ENCODE results near the gene CLSTN2. TPM values are rescaled to one million over a fixed set of nuclear protein-coding genes. Genes with fewer than 3 reads are reported as not detected.

The CLSTN2 gene
- total and polyA plus RNA-seq, 2 experiments from 2014 or later, result 23.0 to 27.0 TPM

DNA sequence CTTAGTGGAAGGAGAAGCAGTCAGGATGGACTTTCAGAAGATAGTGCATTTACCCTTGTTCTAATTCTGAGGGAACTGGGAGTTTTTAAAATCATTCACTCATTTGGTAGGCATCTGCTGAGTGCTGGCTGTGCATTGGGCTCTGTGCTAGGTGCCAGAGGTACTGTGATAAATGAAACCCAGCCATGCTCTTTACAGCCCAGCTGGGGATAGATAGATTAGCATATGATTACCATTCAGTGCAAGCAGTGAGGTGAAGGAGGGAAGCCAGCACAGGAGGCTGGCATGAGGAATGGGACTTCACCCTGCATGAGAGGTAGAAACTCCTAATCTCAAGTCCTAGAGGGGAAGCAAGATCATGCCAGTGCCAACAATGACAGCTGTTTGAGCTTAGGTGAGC is 381.0 kb downstream of the CLSTN2 start:
- H3K27me3 ChIP-seq, result no peaks in the 10 kb centered on the region
- no peaks in the 10 kb centered on the region for H4K20me1 ChIP-seq (ENCODE audit: insufficient read depth, poor library complexity, severe bottlenecking)
- no peak overlapping the region for H3K27ac ChIP-seq
- H3K4me2 ChIP-seq, result no peak overlapping the region
- no peak for DNase-seq (ENCODE audit: low spot score)
- no peaks in the 10 kb centered on the region for H3K79me2 ChIP-seq
- no peak for TF ChIP-seq EZH2phosphoT487 (IDR thresholded peaks at IDR 0.05; ENCODE audit: low read depth, severe bottlenecking, unreplicated experiment)
- TF ChIP-seq, protein P1, sequence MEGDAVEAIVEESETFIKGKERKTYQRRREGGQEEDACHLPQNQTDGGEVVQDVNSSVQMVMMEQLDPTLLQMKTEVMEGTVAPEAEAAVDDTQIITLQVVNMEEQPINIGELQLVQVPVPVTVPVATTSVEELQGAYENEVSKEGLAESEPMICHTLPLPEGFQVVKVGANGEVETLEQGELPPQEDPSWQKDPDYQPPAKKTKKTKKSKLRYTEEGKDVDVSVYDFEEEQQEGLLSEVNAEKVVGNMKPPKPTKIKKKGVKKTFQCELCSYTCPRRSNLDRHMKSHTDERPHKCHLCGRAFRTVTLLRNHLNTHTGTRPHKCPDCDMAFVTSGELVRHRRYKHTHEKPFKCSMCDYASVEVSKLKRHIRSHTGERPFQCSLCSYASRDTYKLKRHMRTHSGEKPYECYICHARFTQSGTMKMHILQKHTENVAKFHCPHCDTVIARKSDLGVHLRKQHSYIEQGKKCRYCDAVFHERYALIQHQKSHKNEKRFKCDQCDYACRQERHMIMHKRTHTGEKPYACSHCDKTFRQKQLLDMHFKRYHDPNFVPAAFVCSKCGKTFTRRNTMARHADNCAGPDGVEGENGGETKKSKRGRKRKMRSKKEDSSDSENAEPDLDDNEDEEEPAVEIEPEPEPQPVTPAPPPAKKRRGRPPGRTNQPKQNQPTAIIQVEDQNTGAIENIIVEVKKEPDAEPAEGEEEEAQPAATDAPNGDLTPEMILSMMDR (IDR thresholded peaks at IDR 0.05; ENCODE audit: poor library complexity), result no peak
- TF ChIP-seq EZH2 (IDR thresholded peaks at IDR 0.05; ENCODE audit: borderline replicate concordance), result no peak
- H3K4me3 ChIP-seq, result no peak overlapping the region
- H3K9me3 ChIP-seq (ENCODE audit: low read depth), result no peaks in the 10 kb centered on the region
- H3K9me2 ChIP-seq (replicated peaks; ENCODE audit: insufficient read depth), result no peaks in the 10 kb centered on the region
- no peak overlapping the region for H2AFZ ChIP-seq
- no peaks in the 10 kb centered on the region for H3K4me1 ChIP-seq (ENCODE audit: insufficient read depth)
- H3K36me3 ChIP-seq (replicated peaks; ENCODE audit: insufficient read depth, low read depth), result no peaks in the 10 kb centered on the region

DNA sequence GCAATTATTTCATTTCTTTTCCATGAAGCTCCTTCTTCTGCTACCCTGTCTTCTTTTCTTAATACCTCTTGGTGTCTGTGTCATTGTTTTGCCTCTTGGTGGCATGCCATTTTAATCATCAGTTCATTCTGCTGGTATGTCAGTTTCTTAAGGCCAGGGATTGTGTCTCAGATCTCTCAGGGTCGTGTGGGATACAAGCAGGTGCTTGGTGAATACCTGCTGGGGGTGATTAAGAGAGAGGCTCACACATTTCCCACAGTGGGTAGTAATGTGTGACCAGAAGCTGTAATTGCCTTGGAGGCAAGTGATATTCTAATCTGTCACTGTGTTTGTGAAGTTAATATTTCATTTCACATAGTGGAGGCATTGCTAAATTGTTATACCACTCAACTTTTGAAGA is 381.5 kb downstream of the CLSTN2 start:
- Histone ChIP-seq H3K27me3 (no peaks in the 10 kb centered on the region), H3K4me1 (ENCODE audit: insufficient read depth) (no peaks in the 10 kb centered on the region), H4K20me1 (ENCODE audit: insufficient read depth, poor library complexity, severe bottlenecking) (no peaks in the 10 kb centered on the region), H2AFZ (no peak overlapping the region), H3K36me3 (replicated peaks; ENCODE audit: insufficient read depth, low read depth) (no peaks in the 10 kb centered on the region), H3K79me2 (no peaks in the 10 kb centered on the region), H3K9me3 (ENCODE audit: low read depth) (no peaks in the 10 kb centered on the region), H3K9me2 (replicated peaks; ENCODE audit: insufficient read depth) (no peaks in the 10 kb centered on the region), H3K4me2 (no peak overlapping the region), H3K4me3 (no peak overlapping the region), H3K27ac (no peak overlapping the region)
- no peak for DNase-seq (ENCODE audit: low spot score)
- WGBS (ENCODE audit: low lambda C conversion rate, missing lambda C conversion rate), result 43% methylated on average over 1 of the region's 1 CpG
- TF ChIP-seq EZH2 (IDR thresholded peaks at IDR 0.05; ENCODE audit: borderline replicate concordance) (no peak), EZH2phosphoT487 (IDR thresholded peaks at IDR 0.05; ENCODE audit: low read depth, severe bottlenecking, unreplicated experiment) (no peak)
- TF ChIP-seq, protein P1 (IDR thresholded peaks at IDR 0.05; ENCODE audit: poor library complexity), result no peak

DNA sequence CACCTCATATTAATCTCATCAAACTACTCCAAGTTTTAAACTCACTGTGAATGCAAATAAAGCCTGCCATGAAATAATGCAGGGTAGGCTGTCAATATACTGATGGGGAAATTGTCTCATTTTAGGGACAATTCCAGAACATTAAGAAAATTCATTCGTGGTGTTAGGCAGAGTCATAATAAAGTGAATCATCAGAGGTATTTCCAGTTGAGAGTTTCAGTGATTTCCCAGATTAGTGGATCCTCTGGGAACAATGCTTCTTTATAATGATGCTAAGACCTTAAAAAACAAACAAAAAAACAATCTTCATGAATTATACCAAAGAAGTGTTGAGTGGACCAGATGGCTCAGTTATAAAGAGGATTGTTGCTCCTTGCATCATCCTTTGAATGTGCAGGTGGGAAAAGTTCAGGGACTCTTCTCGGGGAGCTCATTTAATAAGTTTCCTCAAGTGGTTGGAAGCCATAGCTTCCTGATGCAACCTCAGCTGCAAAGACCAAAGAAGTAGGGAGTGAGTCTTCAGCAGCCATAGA is 381.9 kb downstream of the CLSTN2 start:
- H3K79me2 ChIP-seq, result no peaks in the 10 kb centered on the region
- no peaks in the 10 kb centered on the region for H3K27me3 ChIP-seq
- H3K4me1 ChIP-seq (ENCODE audit: insufficient read depth), result no peaks in the 10 kb centered on the region
- no peak overlapping the region for H3K27ac ChIP-seq
- H3K36me3 ChIP-seq (replicated peaks; ENCODE audit: insufficient read depth, low read depth), result no peaks in the 10 kb centered on the region
- no peaks in the 10 kb centered on the region for H4K20me1 ChIP-seq (ENCODE audit: insufficient read depth, poor library complexity, severe bottlenecking)
- H3K4me2 ChIP-seq, result no peak overlapping the region
- no peak overlapping the region for H3K4me3 ChIP-seq
- 85% methylated on average over 2 of the region's 2 CpGs for WGBS (ENCODE audit: low lambda C conversion rate, missing lambda C conversion rate)
- H3K9me2 ChIP-seq (replicated peaks; ENCODE audit: insufficient read depth), result no peaks in the 10 kb centered on the region
- TF ChIP-seq, protein P1 (IDR thresholded peaks at IDR 0.05; ENCODE audit: poor library complexity), result no peak
- no peak for TF ChIP-seq EZH2phosphoT487 (IDR thresholded peaks at IDR 0.05; ENCODE audit: low read depth, severe bottlenecking, unreplicated experiment)
- TF ChIP-seq EZH2 (IDR thresholded peaks at IDR 0.05; ENCODE audit: borderline replicate concordance), result no peak
- DNase-seq (ENCODE audit: low spot score), result no peak
- H3K9me3 ChIP-seq (ENCODE audit: low read depth), result no peaks in the 10 kb centered on the region
- H2AFZ ChIP-seq, result no peak overlapping the region

DNA sequence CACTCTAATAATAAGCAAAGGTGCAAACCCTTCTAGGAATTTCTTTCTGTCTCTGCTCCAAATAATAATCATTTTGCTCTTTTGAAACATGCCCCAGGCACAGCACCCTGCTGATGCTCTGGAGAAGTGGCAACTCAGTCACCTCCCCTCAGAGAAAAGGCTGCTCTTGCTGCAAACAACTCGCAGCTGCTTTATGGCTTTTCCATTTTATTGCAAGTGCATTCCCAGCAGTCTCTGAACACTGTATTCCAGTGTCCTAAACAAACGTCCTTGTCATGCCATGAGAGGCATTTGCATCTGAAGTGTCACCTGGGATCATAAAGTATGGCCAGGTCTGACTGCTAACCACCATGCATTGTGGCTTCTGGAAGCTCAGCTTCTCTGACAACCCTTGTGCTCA is 384.8 kb downstream of the CLSTN2 start:
- Histone ChIP-seq H3K27ac (no peak overlapping the region), H3K9me2 (replicated peaks; ENCODE audit: insufficient read depth) (no peaks in the 10 kb centered on the region), H2AFZ (no peak overlapping the region), H4K20me1 (ENCODE audit: insufficient read depth, poor library complexity, severe bottlenecking) (no peaks in the 10 kb centered on the region), H3K4me2 (no peak overlapping the region), H3K4me1 (ENCODE audit: insufficient read depth) (no peaks in the 10 kb centered on the region), H3K27me3 (no peaks in the 10 kb centered on the region), H3K36me3 (replicated peaks; ENCODE audit: insufficient read depth, low read depth) (no peaks in the 10 kb centered on the region), H3K4me3 (no peak overlapping the region), H3K79me2 (no peaks in the 10 kb centered on the region), H3K9me3 (ENCODE audit: low read depth) (no peaks in the 10 kb centered on the region)
- peak; percentile 41 for DNase-seq (ENCODE audit: low spot score)
- WGBS (ENCODE audit: low lambda C conversion rate, missing lambda C conversion rate), result 21% methylated on average over 2 of the region's 2 CpGs
- TF ChIP-seq EZH2 (IDR thresholded peaks at IDR 0.05; ENCODE audit: borderline replicate concordance) (no peak), EZH2phosphoT487 (IDR thresholded peaks at IDR 0.05; ENCODE audit: low read depth, severe bottlenecking, unreplicated experiment) (no peak)
- TF ChIP-seq, protein P1 (IDR thresholded peaks at IDR 0.05; ENCODE audit: poor library complexity), result no peak

Measured in hepatocyte (in vitro differentiated cells).